GM12878 (cell line): ENCODE measurements around the gene YRDC. TPM values are rescaled to one million over a fixed set of nuclear protein-coding genes. Genes with fewer than 3 reads are reported as not detected.

Source experiments
- ATAC-seq: fragments of 200-7000 bp; cut with Tn5 transposase; 3 replicates; pipeline ENCODE4 v1.9.1; 2020; ENCODE audit warnings: mild to moderate bottlenecking, moderate library complexity
- BruUV-seq: library from RNA; stranded (reverse); fragments of 400-500 nt; replicated peaks from 2 replicates; lab custom pipeline; 2021; lab: Mats Ljungman, UMichigan
- CTCF ChIA-PET: fragments of 300-600 bp; sonication (Branson Sonifier 250); formaldehyde crosslinking; extraction: SDS; loops from one replicate; lab custom pipeline; 2021; ENCODE audit warnings: inconsistent platforms; lab: Yijun Ruan, JAX
- POLR2A ChIA-PET: fragments of 350-600 bp; formaldehyde crosslinking; extraction: SDS; loops from one replicate; lab custom pipeline; 2021; ENCODE audit warnings: inconsistent platforms; lab: Charles Lee
- RAD21 ChIA-PET: fragments of 300-600 bp; sonication (Branson Sonifier 250); formaldehyde crosslinking; loops from one replicate; lab custom pipeline; 2023; ENCODE audit warnings: antibody characterized with exemption; ENCODE audit not compliant: unreplicated experiment; lab: Charles Lee
- SMC1A ChIA-PET: fragments of 300-600 bp; sonication (Branson Sonifier 250); formaldehyde crosslinking; loops from one replicate; lab custom pipeline; 2023; ENCODE audit not compliant: unreplicated experiment, uncharacterized antibody; lab: Charles Lee
- DNase-seq: peaks from one replicate; pipeline ENCODE4 v3.0.0-alpha.2; 2011; ENCODE audit warnings: low read depth, low spot score
- FAIRE-seq: peaks from 3 replicates; lab custom pipeline; 2011; peaks lifted over from hg19 to GRCh38; lab: Jason Lieb, UNC
- H2AFZ ChIP-seq: 2 replicates; pipeline ENCODE4 v1.6.0; 2011; ENCODE audit warnings: low read depth, low read length, control low read depth; ENCODE audit not compliant: control insufficient read depth
- H3K27ac ChIP-seq: 2 replicates; pipeline ENCODE4 v1.5.1; 2011; ENCODE audit warnings: control low read depth; ENCODE audit not compliant: control insufficient read depth, insufficient read depth
- H3K27me3 ChIP-seq, 2 experiments: replicated peaks in 1 of 2; 2 replicates each; pipeline versions ENCODE4 v1.6.0 to v1.6.1; 2011; ENCODE audit warnings: low read length in 1 of 2; ENCODE audit not compliant: control insufficient read depth in 2 of 2, insufficient read depth in 2 of 2
- H3K36me3 ChIP-seq, 2 experiments: 2 replicates each; pipeline ENCODE4 v1.5.1; 2011; ENCODE audit warnings: low read length in 1 of 2; ENCODE audit not compliant: control insufficient read depth in 2 of 2, insufficient read depth in 2 of 2
- H3K4me1 ChIP-seq: 2 replicates; pipeline ENCODE4 v1.6.1; 2011; ENCODE audit warnings: mild to moderate bottlenecking, low read length, moderate library complexity, mixed read lengths; ENCODE audit not compliant: control insufficient read depth, insufficient read depth
- H3K4me2 ChIP-seq: 2 replicates; pipeline ENCODE4 v1.6.0; 2011; ENCODE audit warnings: control low read depth; ENCODE audit not compliant: control insufficient read depth, insufficient read depth
- H3K4me3 ChIP-seq: fragments of 200-600 bp; sonication (generic); 2 replicates; pipeline ENCODE4 v1.5.1; 2016
- H3K79me2 ChIP-seq: 2 replicates; pipeline ENCODE4 v1.6.0; 2011; ENCODE audit warnings: low read length; ENCODE audit not compliant: control insufficient read depth, insufficient read depth
- H3K9ac ChIP-seq: 2 replicates; pipeline ENCODE4 v1.8.0; 2011; ENCODE audit warnings: low read length, control low read depth, mixed read lengths; ENCODE audit not compliant: control insufficient read depth, insufficient read depth
- H3K9me3 ChIP-seq: replicated peaks from 3 replicates; pipeline ENCODE4 v1.5.1; 2011; ENCODE audit warnings: mild to moderate bottlenecking, low read length; ENCODE audit not compliant: control insufficient read depth, insufficient read depth
- H4K20me1 ChIP-seq: 2 replicates; pipeline ENCODE4 v1.6.0; 2011; ENCODE audit not compliant: control insufficient read depth, insufficient read depth
- CHD4 ChIP-seq: fragments of 200-600 bp; sonication (generic); IDR thresholded peaks from 2 replicates; pipeline ENCODE4 v1.6.1; 2016; ENCODE audit warnings: mild to moderate bottlenecking
- DPF2 ChIP-seq: fragments of 450-650 bp; IDR thresholded peaks from 2 replicates; pipeline ENCODE4 v1.6.1; 2017; ENCODE audit warnings: mild to moderate bottlenecking
- E2F4 ChIP-seq: IDR thresholded peaks from 2 replicates; pipeline ENCODE4 v1.6.1; 2012; ENCODE audit warnings: low read depth, low read length, improper control_type of control experiment
- EP300 ChIP-seq, 2 experiments: fragments of 150-350 bp in 1 of 2; IDR thresholded peaks; 2 replicates each; pipeline ENCODE4 v1.6.1; 2011 to 2012; ENCODE audit warnings: low read depth in 2 of 2, low read length in 2 of 2, borderline replicate concordance in 1 of 2, improper control_type of control experiment in 1 of 2, inconsistent platforms in 1 of 2; ENCODE audit not compliant: control insufficient read depth in 1 of 2
- HDGF ChIP-seq: fragments of 450-650 bp; IDR thresholded peaks from 2 replicates; pipeline ENCODE4 v1.6.1; 2016; ENCODE audit warnings: antibody characterized with exemption
- IKZF1 ChIP-seq: fragments of 450-650 bp; conservative IDR thresholded peaks from 2 replicates; pipeline ENCODE4 v1.6.1; 2017; ENCODE audit warnings: antibody characterized with exemption, mild to moderate bottlenecking
- LARP7 ChIP-seq: fragments of 450-650 bp; IDR thresholded peaks from 2 replicates; pipeline ENCODE4 v1.6.1; 2017; ENCODE audit warnings: mild to moderate bottlenecking
- NFIC ChIP-seq: IDR thresholded peaks from 2 replicates; pipeline ENCODE4 v1.6.1; 2012; ENCODE audit warnings: low read depth, mild to moderate bottlenecking, inconsistent platforms, low read length, moderate library complexity
- RAD21 ChIP-seq: IDR thresholded peaks from 2 replicates; pipeline ENCODE4 v1.6.1; 2011; ENCODE audit warnings: mild to moderate bottlenecking, low read depth, low read length, moderate library complexity; ENCODE audit not compliant: insufficient read depth
- RCOR1 ChIP-seq: conservative IDR thresholded peaks from 2 replicates; pipeline ENCODE4 v1.6.1; 2012; ENCODE audit warnings: low read depth, low read length, improper control_type of control experiment
- SRF ChIP-seq, 2 experiments: IDR thresholded peaks; 2 replicates each; pipeline ENCODE4 v1.6.1; 2011; ENCODE audit warnings: low read depth in 2 of 2, low read length in 2 of 2, mild to moderate bottlenecking in 1 of 2, moderate library complexity in 1 of 2
- SUZ12 ChIP-seq: fragments of 200-600 bp; sonication (generic); IDR thresholded peaks from one replicate; pipeline ENCODE4 v1.6.1; 2018; ENCODE audit warnings: antibody characterized with exemption, mild to moderate bottlenecking; ENCODE audit not compliant: unreplicated experiment
- TCF7 ChIP-seq: IDR thresholded peaks from 2 replicates; pipeline ENCODE4 v1.6.1; 2014; ENCODE audit warnings: antibody characterized with exemption, borderline replicate concordance
- YBX1 ChIP-seq: fragments of 450-650 bp; IDR thresholded peaks from 2 replicates; pipeline ENCODE4 v1.6.1; 2016; ENCODE audit warnings: antibody characterized with exemption
- ZNF24 ChIP-seq: fragments of 450-650 bp; IDR thresholded peaks from 2 replicates; pipeline ENCODE4 v1.6.1; 2017; ENCODE audit warnings: antibody characterized with exemption, mild to moderate bottlenecking
- whole genome bisulfite sequencing: methylation state at CpG from one replicate; pipeline ENCODE4 v1.1.6; 2016; ENCODE audit warnings: low lambda C conversion rate; ENCODE audit not compliant: insufficient replicate concordance, insufficient coverage; ENCODE audit errors: missing lambda C conversion rate; 5-methylcytosine and 5-hydroxymethylcytosine counted together
- in situ Hi-C: fragments of 300-500 bp; cut with MboI; formaldehyde crosslinking; loops from 9 replicates; pipeline ENCODE4 v1.14.3; 2018; ENCODE audit warnings: mixed read lengths
- intact Hi-C: fragments of 100-400 bp; cut with micrococcal nuclease; formaldehyde crosslinking; loops from one replicate; pipeline ENCODE4 v1.14.2; 2022; ENCODE audit not compliant: unreplicated experiment
- polyA plus RNA-seq, 11 experiments: library from polyadenylated mRNA; depleted of rRNA in 4 of 11; unstranded in 6 of 11; stranded (reverse) in 5 of 11; fragments of >200 nt; fragmentation: Nextera tagmentation in 4 of 11; fragmentation: Illumina TruSeq in 1 of 11; extraction: Ambion mirVana in 4 of 11; extraction: Trizol in 1 of 11; gene quantifications; 1 replicate in 1 of 11; 2 replicates in 10 of 11; pipeline versions ENCODE4 v1.2.1 to v1.2.3, GENCODE V29; 2011 to 2016; ENCODE audit warnings: inconsistent platforms in 2 of 11, missing spikeins in 2 of 11, low read depth in 1 of 11
- total RNA-seq, 4 experiments: library from RNA; depleted of rRNA in 3 of 4; stranded (reverse); fragments of >200 nt in 3 of 4; fragmentation: Illumina TruSeq in 1 of 4; extraction: Trizol in 1 of 4; gene quantifications; 2 replicates each; pipeline versions ENCODE4 v1.2.1 to v1.2.3, GENCODE V29; 2013 to 2021

Gene YRDC
- total and polyA plus RNA-seq, 10 of the 15 experiments (the other 5 are each of a cell fraction or from before 2014, with no cell fraction given): 2.9 to 36.2 (median 19.3) TPM

- Histone ChIP-seq H3K36me3 (peaks cover 13 to 16% of the 10 kb centered on the region in 2 experiments), H3K4me1 (peaks cover 3% of the 10 kb centered on the region; the same call in 1 of the 2 replicates), H3K9me3 (no peaks in the 10 kb centered on the region), H3K9ac (no peak overlapping the region), H3K4me3 (no peak overlapping the region), H3K4me2 (no peak overlapping the region), H4K20me1 (no peaks in the 10 kb centered on the region), H2AFZ (no peak overlapping the region), H3K27ac (no peak overlapping the region), H3K79me2 (no peaks in the 10 kb centered on the region), H3K27me3 (no peaks in the 10 kb centered on the region)
- DNase-seq (no peak), FAIRE-seq (no peak), ATAC-seq (no peak)
- BruUV-seq: no TSS peak
- ChIA-PET CTCF (interaction anchor here (4.2 kb wide), 1 partner anchor 45 kb away, joined by 9 read pairs; the partner anchor contains the start of gene MTF1), RAD21 (no interaction called here), SMC1A (no interaction called here), POLR2A (no interaction called here)
- in situ Hi-C loops (no loop called here), intact Hi-C loops (no loop called here)
- 92% methylated on average over 7 of the region's 7 CpGs for WGBS
- TF ChIP-seq LARP7 (no peak), DPF2 (no peak), ZNF24 (no peak), HDGF (no peak), SRF (IDR thresholded peaks at IDR 0.05; ENCODE audit: low read depth in 2 of 2, low read length in 2 of 2) (no peak), IKZF1 (no peak), E2F4 (no peak), RCOR1 (no peak), EP300 (IDR thresholded peaks at IDR 0.05; ENCODE audit: borderline replicate concordance in 1 of 2, control insufficient read depth in 1 of 2, low read depth in 2 of 2, low read length in 2 of 2) (no peak), YBX1 (no peak), NFIC (no peak), TCF7 (no peak), CHD4 (no peak), SUZ12 (no peak), RAD21 (no peak)
Measured at GRCh38 chr1:37814252-37814651, 6.2 kb upstream of the YRDC start.
